ENCODE results near the gene HMGCR. TPM values are rescaled to one million over a fixed set of nuclear protein-coding genes. Genes with fewer than 3 reads are reported as not detected.

The HMGCR gene
- total RNA-seq, 1 experiment from 2014 or later = 101 TPM

- Histone ChIP-seq H3K9me3 (ENCODE audit: control insufficient read depth in 1 of 2, insufficient read depth in 1 of 2, low read depth in 1 of 2, low read length in 2 of 2) (no peaks in the 10 kb centered on the region), H3K27ac (ENCODE audit: low read depth, low read length) (no peak overlapping the region), H3K4me3 (replicated peaks in 1 of 2; ENCODE audit: low read depth in 1 of 2, low read length in 2 of 2) (no peak overlapping the region), H3K27me3 (ENCODE audit: insufficient read depth, low read length) (no peaks in the 10 kb centered on the region), H3K9ac (ENCODE audit: low read length) (no peak overlapping the region), H2AFZ (ENCODE audit: low read depth, low read length, poor library complexity, severe bottlenecking) (no peak overlapping the region), H3K36me3 (ENCODE audit: control insufficient read depth in 1 of 2, insufficient read depth in 2 of 2, low read length in 2 of 2) (0 out of 4 replicates have a peak, but pooled peaks cover 0 to 3% of the 10 kb centered on the region in 2 experiments), H3K79me2 (ENCODE audit: insufficient read depth, low read length) (no peaks in the 10 kb centered on the region), H3K4me1 (ENCODE audit: control insufficient read depth in 1 of 2, insufficient read depth in 2 of 2, low read length in 2 of 2) (no peaks in the 10 kb centered on the region), H3K4me2 (ENCODE audit: low read length) (no peak overlapping the region), H4K20me1 (ENCODE audit: insufficient read depth) (no peaks in the 10 kb centered on the region), H3K9me2 (ENCODE audit: insufficient read depth) (no peaks in the 10 kb centered on the region)
- ATAC-seq = no peak
- intact Hi-C loops (cut with micrococcal nuclease) = loop anchor here (10.0 kb wide), 1 partner anchor 311 kb away; no protein-coding TSS in a partner anchor
- CTCF ChIA-PET = no interaction called here
- RAD21 ChIA-PET (ENCODE audit: low non-redundant PET in 1 of 2, low total read pairs in 2 of 2, uncharacterized antibody in 2 of 2, unreplicated experiment in 2 of 2) = interaction anchor here in 1 of 2 experiments (0.7 kb wide), 1 partner anchor 91 kb away, joined by 3 read pairs; no protein-coding TSS in a partner anchor
- POLR2A ChIA-PET = no interaction called here
- TF ChIP-seq YY1 (IDR thresholded peaks at IDR 0.05; ENCODE audit: extremely low read depth, insufficient replicate concordance, low read depth, low read length) (no peak), SIN3A (IDR thresholded peaks at IDR 0.05; ENCODE audit: low read depth) (no peak), SRF (IDR thresholded peaks at IDR 0.05; ENCODE audit: low read depth) (no peak), SP1 (IDR thresholded peaks at IDR 0.05; ENCODE audit: low read depth) (no peak), EZH2 (IDR thresholded peaks at IDR 0.05) (no peak), TCF7L2 (IDR thresholded peaks at IDR 0.05; ENCODE audit: borderline replicate concordance, extremely low read depth, insufficient read depth, insufficient read length) (no peak), ZBTB33 (IDR thresholded peaks at IDR 0.05; ENCODE audit: extremely low read depth, insufficient replicate concordance, low read length) (no peak), EZH2phosphoT487 (IDR thresholded peaks at IDR 0.05; ENCODE audit: borderline replicate concordance) (no peak), REST (IDR thresholded peaks at IDR 0.05; ENCODE audit: low read depth) (no peak), ATF3 (IDR thresholded peaks at IDR 0.05) (no peak), JUND (IDR thresholded peaks at IDR 0.05) (no peak), FOSL1 (IDR thresholded peaks at IDR 0.05; ENCODE audit: low read depth) (no peak), POLR2A (IDR thresholded peaks at IDR 0.05; ENCODE audit: borderline replicate concordance, extremely low read depth, insufficient read depth, insufficient read length) (no peak), ZNF274 (IDR thresholded peaks at IDR 0.05; ENCODE audit: low read depth, low read length) (no peak), POLR2AphosphoS5 (IDR thresholded peaks at IDR 0.05; ENCODE audit: low read depth, low read length) (no peak), EGR1 (IDR thresholded peaks at IDR 0.05; ENCODE audit: low read depth) (no peak), CEBPB (IDR thresholded peaks at IDR 0.05; ENCODE audit: low read depth) (no peak), ELF1 (IDR thresholded peaks at IDR 0.05; ENCODE audit: borderline replicate concordance, low read depth) (no peak), MAX (IDR thresholded peaks at IDR 0.05) (no peak), CBX3 (IDR thresholded peaks at IDR 0.05; ENCODE audit: low read depth) (no peak)
- no TSS peak for BruUV-seq (replicated peaks)
- DNase-seq (ENCODE audit: low read depth, low spot score) = no peak
Measured at GRCh38 chr5:75373862-75374261, 36.8 kb downstream of the HMGCR start.
